HG03095 (cell line): ENCODE results near the gene SAMD15.
"Not testable (repeated sequence)": the region's sequence is repeated elsewhere in the genome, so short reads cannot be mapped to it uniquely, and the experiment has no call there.

Experiments used
- ATAC-seq: cut with Tn5 transposase; IDR thresholded peaks from one replicate; pipeline ENCODE4 v1.9.1; 2021; ENCODE audit warnings: moderate library complexity; ENCODE audit not compliant: unreplicated experiment

SAMD15 gene

GRCh38 chr14:77376771-77377501 is at the start of gene SAMD15, which contains the start of gene TMED8:
Gene SAMD15, plus strand, starts transcription at chr14:77377379. Its CDS starts 40 bp downstream, at chr14:77377419.
Gene TMED8, minus strand, starts transcription at chr14:77377094. Its CDS starts 41 bp downstream, at chr14:77377053.
- ATAC-seq: peak; percentile 77

DNA sequence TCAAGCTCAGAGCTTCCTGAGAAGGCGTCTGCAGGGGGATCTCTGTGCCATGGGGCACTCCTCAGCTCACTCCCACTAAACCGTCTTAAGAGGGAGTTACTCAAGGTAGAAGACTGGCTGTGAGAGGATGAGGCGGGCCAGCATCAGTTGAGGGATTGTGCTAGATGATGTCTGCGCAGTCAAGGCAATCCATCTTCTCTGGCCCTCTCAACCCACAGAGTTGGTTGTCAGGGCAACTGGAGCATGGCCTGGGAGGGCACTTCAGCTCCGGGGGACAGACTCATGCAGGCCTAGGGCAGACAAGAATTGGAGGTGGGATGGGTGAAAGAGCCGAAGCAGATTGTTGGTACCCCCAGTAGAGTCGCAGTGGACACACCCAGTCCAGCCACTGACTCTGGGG is 47.3 kb upstream of the SAMD15 start:
- ATAC-seq: no peak

DNA sequence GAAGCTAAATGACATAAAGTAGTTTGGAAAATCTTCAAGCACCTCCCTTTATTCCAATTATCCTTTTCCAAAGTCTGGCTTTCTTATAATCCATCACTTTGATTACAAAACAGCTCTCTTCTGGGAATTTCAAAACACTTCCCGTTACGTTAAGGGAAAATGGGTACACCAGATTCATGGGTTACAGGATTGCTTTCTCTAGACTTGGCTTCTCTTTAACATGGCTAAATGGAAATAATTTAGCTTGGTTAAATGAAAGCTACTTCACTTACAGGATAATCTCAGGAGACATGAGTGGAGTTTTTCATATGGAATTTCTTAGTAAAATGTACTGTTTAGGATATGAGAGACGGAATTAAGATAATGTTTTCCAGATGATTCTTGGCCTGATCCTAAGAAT is 41.6 kb upstream of the SAMD15 start:
- ATAC-seq: no peak

DNA sequence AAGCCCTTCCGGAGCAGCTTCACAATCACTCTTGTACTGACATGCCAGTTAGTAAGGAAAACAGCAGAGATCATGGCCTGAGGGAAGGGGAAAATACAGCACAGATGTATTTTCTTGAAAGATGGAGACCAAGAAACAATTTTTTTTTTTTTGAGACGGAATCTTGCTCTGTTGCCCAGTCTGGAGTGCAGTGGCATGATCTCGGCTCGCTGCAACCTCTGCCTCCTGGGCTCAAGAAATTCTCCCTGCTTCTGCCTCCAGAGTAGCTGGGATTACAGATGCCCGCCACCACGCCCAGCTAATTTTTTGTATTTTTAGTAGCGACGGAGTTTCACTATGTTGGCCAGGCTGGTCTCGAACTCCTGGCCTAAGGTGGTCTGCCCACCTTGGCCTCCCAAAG is 39.9 kb upstream of the SAMD15 start:
- not testable (repeated sequence) for ATAC-seq

GRCh38 chr14:77337880-77338279 is 39.3 kb upstream of the SAMD15 start:
- ATAC-seq: no peak

- no peak for ATAC-seq
These were observed 38.9 kb upstream of the SAMD15 start for GRCh38 chr14:77338302-77338701.

GRCh38 chr14:77339407-77339806 is 37.8 kb upstream of the SAMD15 start:
- no peak for ATAC-seq

DNA sequence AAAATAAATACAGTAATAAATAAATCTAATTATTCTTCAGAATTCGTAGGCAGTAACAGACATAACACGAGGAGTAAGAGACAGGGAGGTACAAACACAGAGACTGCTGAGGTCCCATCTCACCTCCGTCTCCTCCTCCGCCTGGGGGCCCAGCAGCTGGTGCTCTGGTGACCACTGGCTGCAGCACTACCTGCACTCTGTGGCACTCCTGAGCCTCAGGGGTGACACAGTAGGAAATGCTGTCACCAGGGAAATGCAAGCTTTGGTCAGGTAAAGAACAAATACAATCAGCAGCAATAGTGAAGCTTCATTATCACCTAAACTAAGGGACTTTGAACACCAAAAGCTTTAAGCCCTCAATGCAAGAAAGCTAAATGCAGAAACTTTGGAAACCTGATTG is 36.8 kb upstream of the SAMD15 start:
- no peak for ATAC-seq

DNA sequence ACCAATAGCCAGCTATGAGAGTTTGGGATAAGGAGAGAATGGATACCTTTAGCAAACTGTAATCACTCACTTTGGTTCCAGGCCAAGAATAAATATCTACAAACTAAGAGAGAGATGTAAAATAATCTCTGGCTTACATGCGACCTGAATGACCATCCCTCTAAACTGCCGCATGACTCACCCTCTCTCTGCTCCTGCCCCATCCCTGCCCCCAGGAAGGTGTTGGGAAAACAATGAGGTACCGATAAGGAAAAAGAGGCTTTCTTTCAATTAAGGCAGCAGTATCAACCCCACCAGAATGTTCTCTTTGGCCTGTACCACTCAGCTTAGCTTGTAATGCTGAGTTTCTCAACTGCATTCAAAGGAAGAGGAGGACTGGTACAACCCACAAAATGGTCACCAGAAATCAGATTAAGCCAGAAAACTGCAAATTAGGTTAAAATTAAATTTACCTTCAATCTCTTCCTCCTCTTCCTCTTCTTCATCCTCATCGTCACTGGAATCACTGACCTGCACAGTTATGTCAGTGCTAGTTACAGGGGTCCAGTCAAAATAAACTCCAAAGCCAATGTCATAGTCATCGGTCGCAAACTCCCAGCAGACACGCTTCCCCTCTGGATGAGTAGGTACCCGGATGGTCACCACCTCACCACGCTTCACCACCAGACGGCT is 34.3 kb upstream of the SAMD15 start:
- no peak for ATAC-seq

DNA sequence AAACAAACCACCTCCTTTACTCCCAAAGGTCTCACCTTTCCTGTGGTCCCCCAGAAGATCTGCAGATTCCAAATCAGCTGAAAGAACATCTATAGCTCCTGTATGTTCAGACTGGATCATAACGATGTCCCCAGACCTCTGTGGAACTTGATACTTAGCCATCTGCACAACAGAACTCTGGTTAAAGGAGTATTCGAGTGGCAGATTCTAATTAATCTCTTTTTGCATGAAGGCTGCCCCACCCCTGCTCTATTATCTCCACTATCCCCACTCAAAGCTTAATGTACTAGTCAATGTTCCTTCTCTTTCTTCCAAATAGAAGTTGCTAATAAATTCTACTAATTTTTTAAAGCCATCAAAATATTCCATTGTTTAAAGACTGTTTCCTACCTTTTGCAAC is 33.5 kb upstream of the SAMD15 start:
- no peak for ATAC-seq

DNA sequence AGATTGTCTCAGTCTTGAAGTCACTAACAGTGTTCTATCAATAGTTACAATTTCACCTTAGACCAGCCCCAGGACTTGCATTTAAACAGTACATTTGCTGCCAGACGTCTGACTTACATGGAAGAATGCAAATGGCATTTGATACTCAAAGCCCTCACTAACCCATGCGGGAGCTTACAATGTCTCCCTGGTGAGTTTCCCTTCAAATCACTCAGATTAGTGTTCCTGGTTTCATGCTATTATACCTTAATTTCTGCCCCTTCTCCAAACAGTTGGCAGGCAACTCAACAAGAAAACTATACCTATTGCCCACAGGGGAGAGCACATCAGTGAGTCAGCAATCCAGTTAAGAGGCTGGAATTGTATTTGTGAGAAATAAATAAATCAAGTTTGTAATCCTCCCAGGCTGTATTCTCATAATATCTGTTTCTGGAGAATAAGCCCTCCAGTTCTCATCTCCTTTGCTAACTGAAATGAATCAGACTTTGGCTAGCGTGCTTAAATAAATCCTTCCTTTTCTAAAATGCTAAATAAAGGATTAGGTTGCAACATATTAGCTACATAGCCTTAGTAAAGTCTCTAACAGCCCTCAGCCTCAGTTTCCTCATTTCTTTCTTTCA is 32.7 kb upstream of the SAMD15 start:
- ATAC-seq: no peak

DNA sequence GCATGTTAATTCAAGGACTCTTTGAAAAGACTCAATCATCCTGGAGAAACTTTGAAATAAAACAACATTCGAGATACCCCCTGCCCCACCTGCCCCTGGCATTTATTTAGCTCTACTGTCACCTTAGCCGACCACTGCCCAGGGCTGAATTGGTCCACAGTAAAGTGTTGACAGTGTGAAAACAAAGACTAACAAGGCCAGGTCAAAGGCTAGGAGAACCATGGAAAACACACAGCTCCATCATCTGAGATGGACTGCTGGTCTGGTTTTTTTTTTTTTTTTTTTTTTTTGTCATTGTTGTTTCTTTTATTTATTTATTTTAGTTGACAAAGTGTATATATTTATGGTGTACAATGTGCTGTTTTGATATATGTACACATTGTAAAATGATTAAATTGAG is 30.7 kb upstream of the SAMD15 start:
- no peak for ATAC-seq

- no peak for ATAC-seq
These were observed 29.4 kb upstream of the SAMD15 start for GRCh38 chr14:77347751-77348150.

GRCh38 chr14:77353469-77354141 is 23.6 kb upstream of the SAMD15 start:
- no peak for ATAC-seq

DNA sequence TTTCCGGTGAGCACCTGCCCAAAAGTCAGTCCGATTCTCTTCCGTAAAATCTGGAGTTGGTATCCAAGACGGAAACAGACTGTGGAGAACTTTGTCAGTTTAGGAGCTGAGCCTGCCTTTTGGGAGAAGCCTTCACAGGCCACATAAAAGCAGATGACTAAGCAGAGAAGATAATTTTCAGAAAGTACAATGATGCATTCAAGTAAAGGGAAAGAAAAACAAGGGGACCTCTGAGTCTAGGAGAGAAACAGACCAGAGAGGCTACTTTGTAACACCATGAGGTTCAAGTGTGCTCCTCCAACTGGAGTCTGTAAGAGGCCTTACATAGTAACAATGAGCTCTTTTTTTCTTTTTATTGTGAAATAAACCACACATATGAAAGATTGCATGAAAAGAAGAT is 21.4 kb upstream of the SAMD15 start:
- ATAC-seq: no peak

- no peak for ATAC-seq
These were observed 20.3 kb upstream of the SAMD15 start for GRCh38 chr14:77356899-77357298.

GRCh38 chr14:77359626-77360025 is 17.6 kb upstream of the SAMD15 start:
- ATAC-seq: no peak

DNA sequence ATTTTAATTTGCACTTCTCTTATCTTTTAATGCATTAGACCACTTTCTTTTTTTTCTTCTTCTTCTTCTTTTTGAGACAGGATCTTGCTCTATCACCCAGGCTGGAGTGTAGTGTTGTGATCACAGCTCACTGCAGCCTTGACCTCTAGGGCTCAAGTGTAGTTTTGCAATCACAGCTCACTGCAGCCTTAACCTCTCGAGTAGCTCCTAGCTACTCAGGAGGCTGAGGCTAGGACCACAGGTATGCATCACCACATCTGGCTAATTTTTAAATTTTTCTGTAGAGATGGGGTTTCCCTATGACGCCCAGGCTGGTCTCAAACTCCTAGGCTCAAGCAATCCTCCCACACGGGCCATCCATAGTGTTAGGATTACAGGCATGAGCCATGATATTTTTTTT is 13.0 kb upstream of the SAMD15 start:
- ATAC-seq: no peak

DNA sequence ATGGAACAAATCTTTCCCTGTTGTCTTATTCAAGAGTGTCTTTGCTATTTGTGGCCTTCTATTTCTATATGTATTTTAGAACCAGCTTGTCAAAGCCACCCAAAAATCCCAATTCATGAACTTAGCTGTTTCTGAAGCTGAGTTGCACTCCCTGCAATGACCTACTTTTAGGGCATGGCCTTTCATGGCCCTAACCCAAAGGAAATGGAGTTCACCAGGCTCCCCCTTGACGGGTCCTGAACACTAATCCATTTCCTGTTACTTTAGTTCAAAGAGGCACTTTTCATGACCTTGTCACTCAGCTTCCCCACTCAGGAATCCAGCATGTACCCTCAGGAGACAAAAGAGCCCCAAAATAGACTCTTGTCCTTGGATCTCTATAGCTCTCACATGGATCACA is 7.9 kb upstream of the SAMD15 start:
- no peak for ATAC-seq

GRCh38 chr14:77372304-77372841 is 4.8 kb upstream of the SAMD15 start:
- ATAC-seq: peak; percentile 37
